Loucy (cell line): ENCODE results near the gene SLC19A1.

Source experiments
- CTCF ChIP-seq: fragments of 200-600 bp; sonication (generic); conservative IDR thresholded peaks from 2 replicates; pipeline ENCODE4 v1.5.1; 2014; ENCODE audit warnings: mild to moderate bottlenecking, antibody characterized with exemption, low read length
- EZH2phosphoT487 ChIP-seq: fragments of 200-600 bp; IDR thresholded peaks from 2 replicates; pipeline ENCODE4 v1.6.1; 2018; ENCODE audit warnings: antibody characterized with exemption, mild to moderate bottlenecking, moderate library complexity, borderline replicate concordance

DNA sequence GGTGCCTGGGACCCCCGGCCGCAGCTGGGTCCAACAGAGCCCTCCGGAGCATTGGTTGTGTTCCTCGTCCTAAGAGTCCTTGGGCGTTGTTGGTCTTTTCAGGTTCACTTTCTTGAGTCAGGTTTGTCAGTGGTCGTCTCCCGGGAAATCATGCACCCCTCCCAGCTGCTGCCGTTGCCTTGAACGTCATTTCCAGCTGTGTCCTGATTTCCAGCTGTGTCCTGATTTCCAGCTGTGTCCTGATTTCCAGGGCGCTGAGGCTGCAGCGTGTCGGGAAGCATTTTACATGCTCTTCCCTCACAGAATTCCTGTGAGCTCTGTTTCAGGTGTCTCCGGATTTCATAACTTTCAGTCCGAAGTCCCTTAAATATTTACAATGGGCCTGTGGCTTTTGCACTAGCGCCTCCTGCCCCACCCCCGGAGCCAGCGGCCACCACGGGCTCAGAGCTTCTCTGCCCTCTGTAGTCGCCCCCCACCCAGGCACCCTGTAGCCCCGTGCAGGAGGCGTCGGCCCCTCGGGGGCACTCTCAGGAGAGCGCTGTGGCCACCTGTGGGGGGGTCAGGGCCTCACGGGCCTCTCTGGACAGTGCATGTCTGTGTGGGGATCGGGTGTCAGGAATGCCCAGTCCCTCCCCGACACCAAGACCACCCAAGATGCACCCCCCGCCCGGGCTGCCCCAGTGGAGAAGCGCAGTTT is 70.6 kb downstream of the SLC19A1 start:
- TF ChIP-seq CTCF = no peak
- TF ChIP-seq EZH2phosphoT487 = no peak
